Hematopoietic multipotent progenitor cell treated with erythropoietin and hydrocortisone succinate and interleukin-3 and kit ligand, for 17 days (in vitro differentiated cells): ENCODE results near the gene MAGEB3.

ENCODE experiments used
- DNase-seq: peaks from one replicate; pipeline ENCODE4 v3.0.0-alpha.2; 2015; ENCODE audit warnings: low spot score

MAGEB3 gene

DNA sequence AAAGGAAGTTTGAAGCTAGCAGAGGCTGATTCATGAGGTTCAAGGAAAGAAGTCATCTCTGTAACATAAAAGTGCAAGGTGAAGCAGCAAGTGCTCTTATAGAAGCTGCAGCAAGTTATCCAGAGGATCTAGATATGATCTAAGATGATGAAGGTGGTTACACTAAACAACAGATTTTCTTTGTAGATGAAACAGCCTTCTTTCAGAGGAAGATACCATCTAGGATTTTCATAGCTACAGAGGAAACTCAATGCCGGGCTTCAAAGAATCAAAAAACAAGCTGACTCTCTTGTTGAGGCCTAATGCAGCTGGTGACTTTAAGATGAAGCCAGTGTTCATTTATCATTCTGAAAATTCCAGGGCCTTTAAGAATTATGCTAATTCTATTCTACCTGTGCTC lies 50.0 kb downstream of the MAGEB3 start:
- DNase-seq: no peak

DNA sequence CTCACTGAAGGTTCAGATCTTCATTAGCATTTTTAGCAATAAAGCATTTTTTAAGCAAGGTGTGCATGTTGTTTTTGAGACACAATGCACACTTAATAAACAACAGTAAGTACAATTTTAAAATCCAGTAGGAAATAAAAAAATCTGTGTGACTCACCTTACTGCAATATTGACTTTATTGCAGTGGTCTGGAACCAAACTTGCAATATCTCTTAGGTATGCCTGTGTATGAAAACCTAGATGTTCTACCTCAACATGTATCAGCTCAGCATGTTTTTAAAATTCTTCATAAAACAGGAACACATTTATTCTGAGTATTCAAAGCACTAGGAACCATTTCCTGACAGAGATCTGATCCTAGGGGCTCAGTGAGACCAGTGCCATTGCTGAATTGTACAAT lies 52.1 kb downstream of the MAGEB3 start:
- DNase-seq: no peak

DNA sequence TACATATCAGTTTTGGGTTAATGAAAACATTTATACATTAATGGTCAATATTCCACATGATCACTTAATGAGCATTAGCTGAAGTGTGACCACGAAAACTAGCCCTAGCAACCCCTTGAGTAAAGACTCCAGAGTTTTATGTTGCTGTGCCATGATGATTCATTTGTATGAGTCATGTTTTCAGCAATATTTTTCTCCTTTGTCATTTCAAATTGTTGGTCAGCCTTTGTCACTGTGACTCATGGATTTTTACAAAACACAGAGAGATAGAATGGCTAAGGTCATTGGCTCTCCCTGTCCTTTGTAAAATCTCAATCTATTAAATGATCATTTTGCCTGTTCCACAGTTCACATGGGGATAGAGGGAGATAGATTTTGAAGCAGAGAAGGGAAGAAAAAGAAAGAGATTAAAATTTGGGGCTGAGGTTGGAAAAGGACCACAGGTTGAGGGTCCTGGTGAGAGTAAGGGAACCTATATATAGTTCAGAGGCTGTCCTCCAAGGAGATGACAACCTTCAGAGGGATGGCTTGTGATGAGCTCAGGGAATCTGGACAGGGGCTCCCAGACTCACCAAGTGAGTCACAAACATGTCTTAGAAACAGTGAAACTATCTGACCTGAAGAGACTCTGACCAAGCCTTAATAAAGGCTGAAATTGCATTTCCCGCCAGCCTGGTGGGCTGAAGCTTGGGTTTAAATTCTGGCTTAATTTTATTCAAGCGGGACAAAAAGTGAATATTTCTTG lies 53.2 kb downstream of the MAGEB3 start:
- no peak for DNase-seq
